LHCN-M2 (cell line): ENCODE data around the gene MPP2. TPM values are rescaled to one million over a fixed set of nuclear protein-coding genes. Genes with fewer than 3 reads are reported as not detected.
A peak's percentile ranks its signal among the peaks of the same experiment; 100 is the strongest.
"Not testable (repeated sequence)": the region's sequence is repeated elsewhere in the genome, so short reads cannot be mapped to it uniquely, and the experiment has no call there.

ENCODE experiments used
- DNase-seq: peaks from one replicate; pipeline ENCODE4 v3.0.0-alpha.2; 2012; ENCODE audit warnings: low read depth
- total RNA-seq: library from RNA; depleted of rRNA; stranded (reverse); fragments of >200 nt; gene quantifications from 2 replicates; pipeline ENCODE4 v1.2.3, GENCODE V29; 2014

The MPP2 gene
- total RNA-seq, 1 experiment from 2014 or later: 3.4 TPM

DNA sequence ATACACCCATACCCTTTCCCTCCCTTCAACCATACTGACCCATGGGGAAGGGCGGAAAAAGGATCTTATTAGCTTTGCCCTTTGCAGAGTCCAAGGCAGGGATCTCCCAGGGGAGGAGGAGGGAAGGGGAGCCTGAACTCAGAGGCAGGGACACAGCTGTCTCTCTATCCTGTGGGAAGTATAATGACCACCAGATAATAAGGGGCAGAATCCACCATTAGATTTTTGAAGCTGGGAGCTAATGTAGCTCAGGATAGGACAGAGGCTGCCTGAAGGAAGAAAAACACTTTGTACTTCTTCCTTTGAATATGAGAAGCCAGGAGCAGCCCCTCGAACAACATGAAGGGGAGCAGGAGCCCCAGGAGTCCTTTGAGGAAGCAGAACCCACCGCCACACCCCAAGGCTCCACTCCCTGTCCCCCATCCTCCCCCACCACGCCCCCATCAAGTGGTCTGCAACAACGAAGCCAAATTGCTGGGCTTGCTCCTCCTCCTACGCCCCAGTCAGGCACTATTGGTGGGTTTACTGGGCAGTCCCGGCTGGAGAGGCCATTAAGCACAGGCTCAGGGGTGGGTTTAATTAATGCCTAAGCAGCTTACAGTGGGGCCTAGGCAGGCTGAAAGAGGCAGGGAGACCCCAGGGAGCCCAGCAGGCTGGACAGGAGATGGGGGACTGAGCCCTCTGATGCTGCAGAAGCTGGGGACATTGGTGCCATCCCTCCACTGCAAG, 5.3 kb downstream of the MPP2 start:
- no peak for DNase-seq

DNA sequence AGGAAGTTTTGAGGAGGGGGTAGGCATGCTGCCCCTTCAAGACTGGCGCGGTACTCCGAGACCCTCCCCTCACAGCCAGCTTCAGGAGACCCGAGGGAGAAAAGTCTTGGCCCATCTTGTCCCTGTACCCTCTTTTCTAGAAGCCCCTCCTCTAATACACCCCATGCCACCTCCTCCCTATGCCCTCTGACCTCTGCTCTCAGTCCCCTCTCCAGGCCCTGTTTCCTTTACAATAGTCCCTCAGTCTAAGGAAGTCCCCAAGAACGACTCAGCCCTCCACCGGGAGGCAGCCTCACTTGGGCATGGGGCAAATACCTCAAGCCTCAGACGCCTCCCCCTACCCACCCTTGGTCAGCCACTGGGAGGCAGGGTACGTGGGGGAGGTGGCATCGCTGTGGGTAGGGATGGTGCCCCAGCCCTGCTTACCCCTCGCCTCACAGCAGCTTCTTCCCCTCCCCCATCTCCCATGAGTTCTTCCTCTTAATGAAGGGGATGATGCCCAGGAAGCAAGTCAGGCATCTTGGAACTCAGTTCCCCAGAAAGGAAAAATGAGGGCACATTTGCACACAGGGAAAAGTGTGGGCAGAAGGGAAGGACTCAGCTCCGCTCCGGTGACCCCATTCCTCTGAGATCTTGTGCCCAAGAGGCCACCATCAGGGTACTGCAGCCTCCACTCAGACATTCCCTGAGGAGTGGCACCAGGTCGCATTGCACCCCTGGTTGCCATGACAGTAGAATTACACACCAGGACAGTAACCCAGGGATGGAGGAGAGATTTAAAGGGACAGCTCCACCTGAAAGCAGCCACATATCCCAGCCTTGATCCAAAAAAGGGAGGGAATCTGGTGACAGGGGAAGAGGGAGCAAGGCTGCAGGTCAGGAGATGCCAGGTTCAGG, 6.2 kb downstream of the MPP2 start:
- no peak for DNase-seq

DNA sequence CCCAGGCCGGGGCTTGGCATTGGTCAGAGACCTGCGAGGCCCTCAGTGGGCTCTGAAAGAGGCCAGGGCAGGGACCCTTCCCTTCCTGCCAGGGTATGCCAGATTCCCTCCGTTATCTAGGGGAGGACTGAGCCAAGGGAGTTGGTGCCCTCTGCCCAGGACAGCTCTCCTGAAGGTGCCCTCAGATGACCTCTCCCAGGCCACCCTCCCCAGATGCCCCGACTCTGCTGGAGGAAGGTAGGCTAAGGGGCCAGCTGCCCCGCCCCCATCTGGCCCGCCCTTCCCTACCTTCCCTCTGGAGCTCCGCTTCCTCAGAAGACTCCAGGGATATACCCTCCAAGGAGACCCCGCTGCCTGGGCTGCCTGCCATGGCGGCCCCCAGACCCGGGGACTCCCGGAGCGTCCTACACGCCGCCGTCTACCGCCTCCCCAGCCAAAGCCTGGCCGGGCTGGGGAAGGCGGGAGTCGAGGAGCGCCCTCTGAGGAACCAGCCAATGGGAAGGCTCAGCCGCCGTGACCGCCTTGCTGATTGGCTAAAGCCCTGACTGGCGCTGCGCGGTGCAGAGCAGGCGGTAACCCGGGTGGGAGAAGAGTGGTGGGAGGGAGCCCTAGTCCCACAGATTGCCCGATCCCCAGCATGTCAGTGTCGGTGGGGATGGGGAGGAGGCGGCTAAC, 7.0 kb downstream of the MPP2 start:
- peak; percentile 71 for DNase-seq

DNA sequence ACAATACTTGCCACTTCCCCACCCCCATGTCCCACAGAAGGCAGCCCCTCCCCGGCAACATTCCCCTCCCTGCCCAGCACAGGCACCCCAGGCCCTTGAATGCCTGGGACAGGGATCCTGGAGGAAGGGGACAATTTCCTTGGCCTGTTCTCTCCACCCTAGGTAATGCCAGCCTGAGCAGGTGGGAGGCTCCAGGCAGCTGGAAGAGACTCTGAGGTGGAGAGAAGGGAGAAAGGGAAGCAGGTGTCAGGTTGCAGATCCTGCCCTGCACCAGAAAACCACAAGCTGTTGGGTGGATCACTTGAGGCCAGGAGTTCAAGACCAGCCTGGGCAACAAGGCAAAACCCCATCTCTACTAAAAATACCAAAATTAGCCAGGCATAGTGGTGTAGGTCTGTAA, 8.9 kb downstream of the MPP2 start:
- no peak for DNase-seq

GRCh38 chr17:43897831-43898230, 9.5 kb downstream of the MPP2 start:
- no peak for DNase-seq

DNA sequence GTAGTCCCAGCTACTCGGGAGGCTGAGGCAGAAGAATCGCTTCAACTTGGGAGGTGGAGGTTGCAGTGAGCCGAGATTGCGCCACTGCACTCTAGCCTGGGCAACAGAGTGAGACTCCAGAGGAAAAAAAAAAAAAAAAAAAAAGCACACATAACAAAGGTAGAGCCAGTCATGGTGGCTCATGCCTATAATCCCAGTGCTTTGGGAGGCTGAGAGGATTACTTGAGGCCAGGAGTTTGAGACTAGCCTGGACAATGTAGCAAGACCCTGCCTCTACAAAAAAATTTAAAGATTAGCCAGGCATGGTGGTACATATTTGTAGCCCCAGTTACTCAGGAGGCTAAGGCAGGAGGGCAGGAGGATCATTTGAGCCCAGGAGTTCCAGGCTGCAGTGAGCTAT, 12.8 kb downstream of the MPP2 start:
- not testable (repeated sequence) for DNase-seq

DNA sequence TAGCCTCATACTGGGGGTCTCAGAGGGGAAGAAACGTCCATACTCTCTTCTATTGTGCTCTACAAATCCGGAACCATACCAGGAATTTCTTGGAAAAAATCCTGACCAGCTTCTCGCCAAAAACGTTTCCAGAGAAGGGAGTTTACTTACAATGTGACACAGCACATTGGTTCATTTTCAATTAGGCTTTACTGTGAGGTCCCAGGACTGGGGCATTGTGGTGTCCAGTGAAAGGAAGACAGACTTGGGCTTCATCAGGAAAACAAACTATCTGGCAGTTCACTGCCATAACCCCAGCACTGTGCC, 14.7 kb downstream of the MPP2 start:
- DNase-seq: no peak

- DNase-seq: no peak
Observed at GRCh38 chr17:43891851-43892646, 15.3 kb downstream of the MPP2 start.

GRCh38 chr17:43890240-43890639, 17.1 kb downstream of the MPP2 start:
- no peak for DNase-seq

DNA sequence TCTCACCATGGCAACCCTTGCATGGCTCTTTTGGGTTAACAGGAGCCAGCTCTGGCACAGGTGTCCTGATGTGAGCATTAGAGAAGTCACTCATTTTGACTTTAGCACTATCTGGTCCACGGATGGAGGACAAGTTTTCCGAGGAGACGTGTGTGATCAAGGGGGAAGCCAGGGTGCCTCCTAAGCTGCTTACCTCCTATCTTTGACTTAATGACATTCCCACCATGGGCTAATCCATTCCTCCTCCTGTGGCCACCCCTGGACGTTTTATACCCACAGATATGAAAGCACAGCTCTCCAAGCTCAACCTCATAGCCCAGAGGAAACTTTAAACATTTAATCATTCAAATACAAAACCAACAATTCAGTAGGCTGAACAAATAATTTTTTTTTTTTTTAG, 18.8 kb downstream of the MPP2 start:
- DNase-seq: no peak

DNA sequence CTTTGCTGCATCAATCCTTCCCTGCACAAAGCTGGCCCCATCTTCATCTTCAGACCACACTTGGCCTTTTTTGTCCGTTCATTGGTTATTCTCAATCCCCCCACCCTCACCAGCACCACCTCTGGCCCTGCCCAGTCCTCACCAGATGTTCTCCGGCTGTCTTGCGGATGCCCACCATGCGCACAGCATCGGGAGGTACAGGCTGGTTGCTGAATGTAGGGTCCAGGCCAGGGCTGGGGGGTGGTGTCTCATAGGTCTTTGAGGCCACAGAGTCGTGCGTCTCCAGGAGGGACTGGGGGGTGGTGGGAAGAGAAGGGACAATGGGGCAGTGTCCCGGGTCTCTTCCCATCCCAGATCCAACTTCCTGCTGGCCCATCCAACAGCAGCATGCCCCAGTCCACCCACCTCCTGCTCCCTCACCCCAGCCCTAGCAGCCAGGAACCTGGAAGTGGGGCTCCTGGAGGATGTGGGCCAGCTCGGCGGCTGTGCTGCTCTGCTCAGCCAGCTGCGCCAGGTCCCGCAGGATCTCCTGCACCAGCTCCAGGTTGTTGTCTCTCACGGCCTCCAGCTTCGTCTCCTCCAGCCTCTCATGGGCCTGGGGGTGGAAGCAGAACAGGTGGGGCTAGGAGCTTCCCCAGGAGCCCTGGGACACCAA, 24.4 kb downstream of the MPP2 start:
- DNase-seq: no peak

GRCh38 chr17:43881758-43882505, 25.4 kb downstream of the MPP2 start:
- no peak for DNase-seq

DNA sequence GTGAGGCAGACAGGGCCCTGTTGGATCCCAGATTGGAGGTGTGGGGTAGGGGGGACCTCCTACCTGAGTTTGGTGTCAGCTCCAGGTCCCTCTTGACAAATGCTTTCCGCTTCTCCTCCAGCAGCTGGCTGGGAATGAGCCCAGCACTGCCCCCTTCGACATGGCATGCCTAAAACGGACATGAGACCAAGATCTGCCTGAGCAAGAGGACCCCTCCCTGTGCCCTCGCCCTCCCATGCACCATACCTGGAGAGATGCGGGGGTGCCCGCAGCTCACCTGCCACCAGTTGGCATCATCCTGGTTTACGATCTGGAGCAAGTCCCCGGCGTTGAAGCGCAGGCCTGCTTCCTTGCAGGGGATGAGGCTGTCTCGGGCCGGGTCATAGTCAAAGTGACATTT, 26.2 kb downstream of the MPP2 start:
- no peak for DNase-seq

- DNase-seq: peak; percentile 49
Observed at GRCh38 chr17:43880420-43880991, 26.8 kb downstream of the MPP2 start.

GRCh38 chr17:43879723-43880419, 27.5 kb downstream of the MPP2 start:
- DNase-seq: no peak

- peak; percentile 76 for DNase-seq
Observed at GRCh38 chr17:43878260-43879175, 28.8 kb downstream of the MPP2 start.

DNA sequence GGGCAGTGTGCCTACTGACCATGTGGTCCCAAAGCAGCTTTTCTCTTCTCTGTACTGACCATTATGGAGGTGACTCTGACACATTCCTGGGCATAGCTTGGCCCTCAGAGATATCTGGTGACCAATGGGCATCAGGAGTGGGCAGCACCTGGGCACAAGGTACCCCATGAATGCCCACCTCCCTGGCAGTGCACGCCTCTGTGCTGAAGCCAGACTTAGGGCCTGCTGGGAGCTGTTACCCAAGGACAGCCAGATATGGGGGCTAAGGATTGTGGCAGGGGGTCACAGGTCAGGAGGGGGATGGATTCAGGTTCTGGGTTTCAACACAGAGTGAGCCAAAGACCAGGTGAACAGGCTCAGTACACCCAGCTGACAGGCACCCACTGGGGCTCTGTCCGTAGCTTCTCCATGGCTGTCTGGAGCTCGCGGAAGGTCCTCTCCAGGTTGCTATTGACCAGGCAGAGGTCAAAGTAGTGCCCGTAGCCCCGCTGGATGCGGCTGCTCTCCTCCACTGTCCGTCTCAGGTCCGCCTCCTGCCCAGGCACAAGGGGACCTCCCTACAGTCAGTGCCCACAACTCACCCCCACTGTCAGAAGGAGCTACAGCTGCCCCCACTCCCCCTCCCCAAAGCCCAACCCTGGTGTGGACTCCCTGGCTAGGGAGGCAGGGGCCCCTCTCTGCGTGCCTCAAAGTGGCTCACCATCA, 29.7 kb downstream of the MPP2 start:
- no peak for DNase-seq

- DNase-seq: no peak
Observed at GRCh38 chr17:43877031-43877430, 30.3 kb downstream of the MPP2 start.
